ENCODE data around the gene ARHGEF10L.
A peak's percentile ranks its signal among the peaks of the same experiment; 100 is the strongest.

Gene ARHGEF10L

DNA sequence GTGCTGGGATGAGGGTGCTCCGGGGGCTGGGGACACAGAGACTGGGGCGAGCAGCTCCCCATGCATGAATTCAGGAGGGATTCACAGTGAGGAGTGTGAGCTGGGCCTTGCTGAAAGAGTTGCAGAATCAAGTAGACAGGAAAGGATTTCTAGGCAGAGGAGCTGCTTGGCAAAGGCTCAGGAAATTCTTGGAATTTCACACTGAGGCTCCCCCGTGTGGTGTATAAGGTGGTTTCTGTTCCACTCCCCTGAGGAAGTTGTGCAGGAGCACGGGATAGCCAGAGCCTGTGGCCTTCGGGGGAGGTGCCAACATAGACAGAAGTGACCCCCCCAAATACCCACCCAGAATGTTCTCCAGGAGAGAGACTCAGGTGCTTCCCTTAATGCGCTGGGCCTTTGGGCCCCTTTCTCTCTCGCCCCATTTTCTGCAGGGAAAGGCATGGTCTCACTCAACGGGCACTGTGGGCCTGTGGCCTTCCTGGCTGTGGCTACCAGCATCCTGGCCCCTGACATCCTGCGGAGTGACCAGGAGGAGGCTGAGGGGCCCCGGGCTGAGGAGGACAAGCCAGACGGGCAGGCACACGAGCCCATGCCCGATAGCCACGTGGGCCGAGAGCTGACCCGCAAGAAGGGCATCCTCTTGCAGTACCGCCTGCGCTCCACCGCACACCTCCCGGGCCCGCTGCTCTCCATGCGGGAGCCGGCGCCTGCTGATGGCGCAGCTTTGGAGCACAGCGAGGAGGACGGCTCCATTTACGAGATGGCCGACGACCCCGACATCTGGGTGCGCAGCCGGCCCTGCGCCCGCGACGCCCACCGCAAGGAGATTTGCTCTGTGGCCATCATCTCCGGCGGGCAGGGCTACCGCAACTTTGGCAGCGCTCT lies 157.2 kb downstream of the ARHGEF10L start:
- no peak overlapping the region for H3K4me3 Mint-ChIP-seq
- H3K27ac Mint-ChIP-seq = peak overlapping the region; percentile 73
- H3K36me3 Mint-ChIP-seq (ENCODE audit: low read depth) = peaks cover 12% of the 10 kb centered on the region
- TF ChIP-seq, protein P1, sequence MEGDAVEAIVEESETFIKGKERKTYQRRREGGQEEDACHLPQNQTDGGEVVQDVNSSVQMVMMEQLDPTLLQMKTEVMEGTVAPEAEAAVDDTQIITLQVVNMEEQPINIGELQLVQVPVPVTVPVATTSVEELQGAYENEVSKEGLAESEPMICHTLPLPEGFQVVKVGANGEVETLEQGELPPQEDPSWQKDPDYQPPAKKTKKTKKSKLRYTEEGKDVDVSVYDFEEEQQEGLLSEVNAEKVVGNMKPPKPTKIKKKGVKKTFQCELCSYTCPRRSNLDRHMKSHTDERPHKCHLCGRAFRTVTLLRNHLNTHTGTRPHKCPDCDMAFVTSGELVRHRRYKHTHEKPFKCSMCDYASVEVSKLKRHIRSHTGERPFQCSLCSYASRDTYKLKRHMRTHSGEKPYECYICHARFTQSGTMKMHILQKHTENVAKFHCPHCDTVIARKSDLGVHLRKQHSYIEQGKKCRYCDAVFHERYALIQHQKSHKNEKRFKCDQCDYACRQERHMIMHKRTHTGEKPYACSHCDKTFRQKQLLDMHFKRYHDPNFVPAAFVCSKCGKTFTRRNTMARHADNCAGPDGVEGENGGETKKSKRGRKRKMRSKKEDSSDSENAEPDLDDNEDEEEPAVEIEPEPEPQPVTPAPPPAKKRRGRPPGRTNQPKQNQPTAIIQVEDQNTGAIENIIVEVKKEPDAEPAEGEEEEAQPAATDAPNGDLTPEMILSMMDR (IDR thresholded peaks at IDR 0.05) = peak; percentile 43
- H3K9me3 Mint-ChIP-seq = no peaks in the 10 kb centered on the region
- H3K27me3 Mint-ChIP-seq (ENCODE audit: low read depth, poor library complexity) = peaks cover 3% of the 10 kb centered on the region
- H3K4me1 Mint-ChIP-seq = peaks cover 43% of the 10 kb centered on the region
- DNase-seq = peak; percentile 52

DNA sequence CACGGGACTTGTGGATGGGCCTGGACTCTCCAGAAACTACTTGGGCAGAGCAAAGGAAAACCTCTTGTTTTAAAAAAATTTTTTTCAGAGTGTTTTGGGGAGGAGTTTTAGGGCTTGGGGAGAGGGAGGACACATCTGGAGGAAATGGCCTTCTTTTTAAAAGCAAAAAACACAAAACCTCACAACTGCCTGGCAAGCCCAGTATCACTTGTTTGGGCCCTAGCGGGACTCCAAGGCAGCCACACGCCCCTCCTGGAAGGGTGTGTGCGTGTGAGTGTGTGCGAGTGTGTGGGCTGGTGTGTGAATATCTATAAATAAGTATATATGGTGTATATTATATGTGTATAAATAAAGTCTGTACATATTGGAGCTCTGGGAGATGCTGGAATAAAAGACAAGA lies 158.0 kb downstream of the ARHGEF10L start:
- Mint-ChIP-seq H3K9me3 (no peaks in the 10 kb centered on the region), H3K27me3 (ENCODE audit: low read depth, poor library complexity) (peaks cover 3% of the 10 kb centered on the region), H3K27ac (no peak overlapping the region), H3K36me3 (ENCODE audit: low read depth) (peaks cover 12% of the 10 kb centered on the region), H3K4me1 (peaks cover 43% of the 10 kb centered on the region), H3K4me3 (no peak overlapping the region)
- TF ChIP-seq, protein P1 (IDR thresholded peaks at IDR 0.05) = no peak
- no peak for DNase-seq

DNA sequence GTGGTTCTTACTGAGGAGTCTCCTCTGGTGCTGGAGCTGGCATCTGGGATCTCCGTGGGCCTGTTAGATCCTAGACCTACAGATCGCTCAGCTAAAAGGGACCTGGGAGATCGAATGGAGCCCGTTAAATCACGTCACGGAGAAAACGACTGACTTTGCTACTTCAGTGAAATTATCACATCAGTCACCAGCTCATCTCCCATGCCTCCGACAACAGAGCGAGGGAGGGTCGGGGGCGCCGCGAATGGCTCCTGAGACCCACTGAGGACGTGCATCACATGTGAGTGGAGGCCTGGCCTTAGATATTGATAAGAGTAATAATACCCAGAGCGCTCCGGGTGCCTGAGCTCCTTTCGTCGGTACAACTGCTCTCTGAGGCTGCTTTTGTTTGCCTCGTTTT lies 160.1 kb downstream of the ARHGEF10L start:
- TF ChIP-seq, protein P1 (IDR thresholded peaks at IDR 0.05) = no peak
- no peak for DNase-seq
- Mint-ChIP-seq H3K4me3 (no peak overlapping the region), H3K27me3 (ENCODE audit: low read depth, poor library complexity) (peaks cover 3% of the 10 kb centered on the region), H3K4me1 (peaks cover 52% of the 10 kb centered on the region), H3K27ac (no peak overlapping the region), H3K9me3 (no peaks in the 10 kb centered on the region), H3K36me3 (ENCODE audit: low read depth) (peaks cover 5% of the 10 kb centered on the region)

DNA sequence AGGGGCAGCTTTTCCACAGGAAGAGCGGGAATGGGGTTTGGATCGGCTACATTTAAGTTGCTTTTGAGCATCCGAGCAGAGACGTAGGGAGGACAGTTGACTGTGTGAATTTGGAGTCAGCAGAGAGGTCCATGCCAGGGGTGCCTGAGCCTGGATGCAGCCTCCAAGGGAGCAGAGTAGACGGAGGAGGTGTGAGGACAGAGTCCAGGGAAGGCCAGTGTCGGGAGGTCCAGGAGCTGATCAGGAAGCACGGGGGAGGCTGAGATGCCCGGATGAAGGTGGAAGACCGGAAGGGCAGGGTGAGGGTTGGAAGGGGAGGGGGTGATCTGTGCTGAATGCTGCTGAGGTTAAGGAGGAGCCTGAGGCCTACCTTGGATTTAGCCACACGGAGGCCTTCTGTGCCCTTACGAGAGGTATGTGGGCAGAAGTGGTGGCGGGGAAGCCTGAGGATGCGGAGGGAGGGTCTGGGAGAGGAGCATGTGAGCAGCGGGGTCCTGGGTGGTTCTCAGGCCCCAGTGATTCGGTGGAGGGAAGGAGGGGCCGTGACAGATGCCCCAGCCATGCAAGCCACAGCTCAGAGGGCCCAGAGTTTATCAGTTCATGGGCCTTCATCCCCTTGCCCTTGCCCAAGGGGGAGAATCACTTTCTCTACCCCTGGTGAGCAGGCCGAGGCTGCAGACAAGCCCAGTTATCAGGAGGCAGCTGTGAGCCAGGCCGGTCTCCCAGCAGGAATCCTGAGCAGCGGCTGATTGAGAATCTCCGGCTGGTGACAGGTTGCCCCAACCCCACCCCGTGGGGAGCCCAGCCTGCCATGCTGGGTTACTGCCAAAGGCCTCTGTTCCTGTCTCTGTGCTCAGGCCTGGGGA lies 161.7 kb downstream of the ARHGEF10L start:
- H3K4me1 Mint-ChIP-seq = peaks cover 61% of the 10 kb centered on the region
- TF ChIP-seq, protein P1 (IDR thresholded peaks at IDR 0.05) = no peak
- peaks cover 3% of the 10 kb centered on the region for H3K27me3 Mint-ChIP-seq (ENCODE audit: low read depth, poor library complexity)
- H3K36me3 Mint-ChIP-seq (ENCODE audit: low read depth) = peaks cover 5% of the 10 kb centered on the region
- no peak for DNase-seq
- peak overlapping the region; percentile 64 for H3K27ac Mint-ChIP-seq
- no peaks in the 10 kb centered on the region for H3K9me3 Mint-ChIP-seq
- H3K4me3 Mint-ChIP-seq = peak overlapping the region; percentile 41

DNA sequence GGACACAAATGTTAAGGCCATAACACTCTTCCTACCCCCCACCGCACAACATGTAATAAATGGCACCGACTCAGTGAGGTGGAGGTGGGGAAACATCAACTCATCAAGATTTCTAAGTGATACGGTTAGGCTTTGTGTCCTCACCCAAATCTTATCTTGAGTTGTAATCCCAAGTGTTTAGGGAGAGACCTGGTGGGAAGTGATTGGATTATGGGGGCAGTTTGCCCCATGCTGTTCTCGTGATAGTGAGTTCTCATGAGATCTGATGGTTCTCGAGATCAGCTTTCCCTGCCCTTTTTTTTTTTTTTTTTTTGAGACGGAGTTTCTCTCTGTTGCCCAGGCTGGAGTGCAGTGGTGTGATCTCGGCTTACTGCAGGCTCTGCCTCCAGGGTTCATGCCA lies 164.7 kb downstream of the ARHGEF10L start:
- TF ChIP-seq, protein P1 (IDR thresholded peaks at IDR 0.05) = no peak
- DNase-seq = no peak

More for the DNA sequence above, 164.7 kb downstream of the ARHGEF10L start:
- Mint-ChIP-seq H3K4me1 (peaks cover 57% of the 10 kb centered on the region), H3K9me3 (peaks cover 7% of the 10 kb centered on the region), H3K27ac (no peak overlapping the region), H3K4me3 (no peak overlapping the region), H3K27me3 (ENCODE audit: low read depth, poor library complexity) (peaks cover 4% of the 10 kb centered on the region), H3K36me3 (ENCODE audit: low read depth) (no peaks in the 10 kb centered on the region)

All from nephron progenitor cell (in vitro differentiated cells).